ENCODE results near the gene TRAF1. TPM values are rescaled to one million over a fixed set of nuclear protein-coding genes. Genes with fewer than 3 reads are reported as not detected.

The TRAF1 gene
- total and polyA plus RNA-seq, 4 donors, result 0.38 to 2.6 (median 0.71) TPM

GRCh38 chr9:120904978-120905301 is 21.7 kb downstream of the TRAF1 start (continued):
- TF ChIP-seq CTCF (IDR thresholded peaks at IDR 0.05; ENCODE audit: low read depth, low read length, missing input control), result no peak
- TF ChIP-seq RXRA (IDR thresholded peaks at IDR 0.05), result no peak
- TF ChIP-seq HNF4A (conservative IDR thresholded peaks at IDR 0.05), result no peak

GRCh38 chr9:120904061-120904977 is 22.3 kb downstream of the TRAF1 start:
- H3K4me1 ChIP-seq (ENCODE audit: control insufficient read depth in 4 of 4, insufficient read depth in 4 of 4, low read length in 3 of 4), result no peaks in the 10 kb centered on the region
- H3K27ac ChIP-seq (ENCODE audit: low read depth in 1 of 2, low read length in 2 of 2), result no peak overlapping the region
- no peak overlapping the region for H3K4me3 ChIP-seq (ENCODE audit: low read depth in 1 of 3, low read length in 3 of 3)
- TF ChIP-seq CTCF (IDR thresholded peaks at IDR 0.05; ENCODE audit: low read depth, low read length, missing input control) (no peak), RXRA (IDR thresholded peaks at IDR 0.05) (no peak), RAD21 (IDR thresholded peaks at IDR 0.05) (no peak), EGR1 (IDR thresholded peaks at IDR 0.05; ENCODE audit: low read depth in 2 of 2) (no peak), HNF4A (conservative IDR thresholded peaks at IDR 0.05) (no peak), HNF4G (IDR thresholded peaks at IDR 0.05) (no peak), FOXA1 (IDR thresholded peaks at IDR 0.05) (no peak), FOXA2 (IDR thresholded peaks at IDR 0.05) (no peak), ATF3 (IDR thresholded peaks at IDR 0.05) (no peak), YY1 (IDR thresholded peaks at IDR 0.05) (no peak), NR2F2 (IDR thresholded peaks at IDR 0.05) (no peak), SP1 (IDR thresholded peaks at IDR 0.05) (no peak), TAF1 (conservative IDR thresholded peaks at IDR 0.05) (no peak), JUND (IDR thresholded peaks at IDR 0.05) (no peak)
- TF ChIP-seq, protein P1, sequence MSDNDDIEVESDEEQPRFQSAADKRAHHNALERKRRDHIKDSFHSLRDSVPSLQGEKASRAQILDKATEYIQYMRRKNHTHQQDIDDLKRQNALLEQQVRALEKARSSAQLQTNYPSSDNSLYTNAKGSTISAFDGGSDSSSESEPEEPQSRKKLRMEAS (IDR thresholded peaks at IDR 0.05), result no peak
- TF ChIP-seq, protein P2, sequence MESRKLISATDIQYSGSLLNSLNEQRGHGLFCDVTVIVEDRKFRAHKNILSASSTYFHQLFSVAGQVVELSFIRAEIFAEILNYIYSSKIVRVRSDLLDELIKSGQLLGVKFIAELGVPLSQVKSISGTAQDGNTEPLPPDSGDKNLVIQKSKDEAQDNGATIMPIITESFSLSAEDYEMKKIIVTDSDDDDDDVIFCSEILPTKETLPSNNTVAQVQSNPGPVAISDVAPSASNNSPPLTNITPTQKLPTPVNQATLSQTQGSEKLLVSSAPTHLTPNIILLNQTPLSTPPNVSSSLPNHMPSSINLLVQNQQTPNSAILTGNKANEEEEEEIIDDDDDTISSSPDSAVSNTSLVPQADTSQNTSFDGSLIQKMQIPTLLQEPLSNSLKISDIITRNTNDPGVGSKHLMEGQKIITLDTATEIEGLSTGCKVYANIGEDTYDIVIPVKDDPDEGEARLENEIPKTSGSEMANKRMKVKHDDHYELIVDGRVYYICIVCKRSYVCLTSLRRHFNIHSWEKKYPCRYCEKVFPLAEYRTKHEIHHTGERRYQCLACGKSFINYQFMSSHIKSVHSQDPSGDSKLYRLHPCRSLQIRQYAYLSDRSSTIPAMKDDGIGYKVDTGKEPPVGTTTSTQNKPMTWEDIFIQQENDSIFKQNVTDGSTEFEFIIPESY (IDR thresholded peaks at IDR 0.05), result no peak
- TF ChIP-seq, protein P3, sequence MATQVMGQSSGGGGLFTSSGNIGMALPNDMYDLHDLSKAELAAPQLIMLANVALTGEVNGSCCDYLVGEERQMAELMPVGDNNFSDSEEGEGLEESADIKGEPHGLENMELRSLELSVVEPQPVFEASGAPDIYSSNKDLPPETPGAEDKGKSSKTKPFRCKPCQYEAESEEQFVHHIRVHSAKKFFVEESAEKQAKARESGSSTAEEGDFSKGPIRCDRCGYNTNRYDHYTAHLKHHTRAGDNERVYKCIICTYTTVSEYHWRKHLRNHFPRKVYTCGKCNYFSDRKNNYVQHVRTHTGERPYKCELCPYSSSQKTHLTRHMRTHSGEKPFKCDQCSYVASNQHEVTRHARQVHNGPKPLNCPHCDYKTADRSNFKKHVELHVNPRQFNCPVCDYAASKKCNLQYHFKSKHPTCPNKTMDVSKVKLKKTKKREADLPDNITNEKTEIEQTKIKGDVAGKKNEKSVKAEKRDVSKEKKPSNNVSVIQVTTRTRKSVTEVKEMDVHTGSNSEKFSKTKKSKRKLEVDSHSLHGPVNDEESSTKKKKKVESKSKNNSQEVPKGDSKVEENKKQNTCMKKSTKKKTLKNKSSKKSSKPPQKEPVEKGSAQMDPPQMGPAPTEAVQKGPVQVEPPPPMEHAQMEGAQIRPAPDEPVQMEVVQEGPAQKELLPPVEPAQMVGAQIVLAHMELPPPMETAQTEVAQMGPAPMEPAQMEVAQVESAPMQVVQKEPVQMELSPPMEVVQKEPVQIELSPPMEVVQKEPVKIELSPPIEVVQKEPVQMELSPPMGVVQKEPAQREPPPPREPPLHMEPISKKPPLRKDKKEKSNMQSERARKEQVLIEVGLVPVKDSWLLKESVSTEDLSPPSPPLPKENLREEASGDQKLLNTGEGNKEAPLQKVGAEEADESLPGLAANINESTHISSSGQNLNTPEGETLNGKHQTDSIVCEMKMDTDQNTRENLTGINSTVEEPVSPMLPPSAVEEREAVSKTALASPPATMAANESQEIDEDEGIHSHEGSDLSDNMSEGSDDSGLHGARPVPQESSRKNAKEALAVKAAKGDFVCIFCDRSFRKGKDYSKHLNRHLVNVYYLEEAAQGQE (IDR thresholded peaks at IDR 0.05), result no peak
- H3K27me3 ChIP-seq (ENCODE audit: control insufficient read depth in 4 of 4, insufficient read depth in 4 of 4, low read length in 3 of 4), result no peaks in the 10 kb centered on the region
- H3K9me3 ChIP-seq (ENCODE audit: control insufficient read depth in 4 of 4, low read length in 3 of 4), result no peaks in the 10 kb centered on the region
- no peak for DNase-seq (ENCODE audit: low spot score)
- no peak overlapping the region for H3K9ac ChIP-seq (ENCODE audit: low read depth in 1 of 2, low read length in 2 of 2)
- WGBS, result 91% methylated on average over 16 of the region's 16 CpGs
- peaks cover 0 to 2% (median 0%) of the 10 kb centered on the region in 4 donors for H3K36me3 ChIP-seq (ENCODE audit: control insufficient read depth in 4 of 4, insufficient read depth in 3 of 4, low read depth in 1 of 4, low read length in 3 of 4)

Data from liver (tissue), 9 donors.